HEK293T (cell line): Measurements from ENCODE around the gene ATG9B.

Experiments used
- CTCF ChIA-PET: fragments of 350-600 bp; formaldehyde crosslinking; extraction: SDS; loops from one replicate; lab custom pipeline; 2021; ENCODE audit warnings: antibody characterized with exemption, inconsistent platforms; lab: Yijun Ruan, JAX
- POLR2A ChIA-PET: fragments of 350-600 bp; formaldehyde crosslinking; extraction: SDS; loops from one replicate; lab custom pipeline; 2020; ENCODE audit warnings: antibody characterized with exemption, inconsistent platforms; lab: Yijun Ruan, JAX
- DNase-seq: peaks from one replicate; pipeline ENCODE4 v3.0.0; 2012; ENCODE audit warnings: mixed read lengths; ENCODE audit errors: extremely low spot score
- ARNT ChIP-seq: fragments of 450-650 bp; IDR thresholded peaks from 2 replicates; pipeline ENCODE4 v1.6.1; 2017; ENCODE audit warnings: mild to moderate bottlenecking
- BHLHE40 ChIP-seq: fragments of 450-650 bp; IDR thresholded peaks from 2 replicates; pipeline ENCODE4 v1.6.1; 2016; ENCODE audit warnings: mild to moderate bottlenecking, moderate library complexity, borderline replicate concordance
- CTBP1 ChIP-seq: fragments of 450-650 bp; IDR thresholded peaks from 2 replicates; pipeline ENCODE4 v1.6.1; 2016; ENCODE audit warnings: borderline replicate concordance
- ELF4 ChIP-seq: fragments of 450-650 bp; IDR thresholded peaks from 2 replicates; pipeline ENCODE4 v1.6.1; 2017; ENCODE audit warnings: antibody characterized with exemption
- FOXA1 ChIP-seq: fragments of 450-650 bp; IDR thresholded peaks from 2 replicates; pipeline ENCODE4 v1.6.1; 2016; ENCODE audit warnings: mild to moderate bottlenecking
- FOXK2 ChIP-seq: fragments of 450-650 bp; IDR thresholded peaks from 2 replicates; pipeline ENCODE4 v1.6.1; 2016; ENCODE audit warnings: mild to moderate bottlenecking
- FOXM1 ChIP-seq: fragments of 450-650 bp; IDR thresholded peaks from 2 replicates; pipeline ENCODE4 v1.6.1; 2017; ENCODE audit warnings: mild to moderate bottlenecking, borderline replicate concordance
- HDGF ChIP-seq: fragments of 450-650 bp; IDR thresholded peaks from 2 replicates; pipeline ENCODE4 v1.6.1; 2017; ENCODE audit warnings: antibody characterized with exemption, borderline replicate concordance
- L3MBTL2 ChIP-seq: fragments of 450-650 bp; conservative IDR thresholded peaks from 2 replicates; pipeline ENCODE4 v1.6.1; 2016; ENCODE audit warnings: mild to moderate bottlenecking
- LEF1 ChIP-seq: fragments of 450-650 bp; IDR thresholded peaks from 2 replicates; pipeline ENCODE4 v1.6.1; 2017; ENCODE audit warnings: mild to moderate bottlenecking, borderline replicate concordance
- NFRKB ChIP-seq: fragments of 450-650 bp; IDR thresholded peaks from 2 replicates; pipeline ENCODE4 v1.6.1; 2016; ENCODE audit warnings: mild to moderate bottlenecking, moderate library complexity
- SP1 ChIP-seq: fragments of 450-650 bp; IDR thresholded peaks from 2 replicates; pipeline ENCODE4 v1.6.1; 2017
- SUZ12 ChIP-seq: fragments of 450-650 bp; IDR thresholded peaks from 2 replicates; pipeline ENCODE4 v1.6.1; 2016; ENCODE audit warnings: mild to moderate bottlenecking
- TARDBP ChIP-seq: fragments of 450-650 bp; IDR thresholded peaks from 2 replicates; pipeline ENCODE4 v1.6.1; 2016
- ZNF384 ChIP-seq: fragments of 450-650 bp; IDR thresholded peaks from 2 replicates; pipeline ENCODE4 v1.6.1; 2016
- TF ChIP-seq, protein P1 (sequence below): fragments of 450-650 bp; IDR thresholded peaks from 2 replicates; pipeline ENCODE4 v1.6.1; 2016

ATG9B gene

DNA sequence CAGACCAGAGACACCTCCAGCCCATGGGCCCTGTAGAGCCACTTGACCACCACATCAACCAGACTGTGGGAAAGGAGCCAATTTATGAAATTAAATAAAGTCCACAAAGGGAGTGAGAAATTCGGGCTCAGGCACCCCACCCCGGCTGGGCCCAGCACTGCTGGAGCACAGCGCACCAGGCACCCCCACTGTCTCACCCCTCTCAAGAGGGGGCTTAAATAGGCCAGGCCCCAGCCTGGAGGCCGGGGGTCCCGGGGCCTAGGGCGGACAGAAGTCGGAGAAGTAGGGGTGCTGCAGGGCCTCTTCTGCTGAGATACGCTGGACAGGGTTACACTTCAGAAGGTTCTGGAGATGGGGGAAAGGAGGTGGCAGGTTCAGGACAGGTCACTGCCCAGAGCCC lies 29.5 kb upstream of the ATG9B start:
- ChIA-PET POLR2A (interaction anchor here (1.2 kb wide), 1 partner anchor 27 kb away, joined by 5 read pairs; the partner anchor contains the start of gene FASTK), CTCF (no interaction called here)
- no peak for DNase-seq
- TF ChIP-seq TARDBP, result no peak
- TF ChIP-seq NFRKB, result no peak
- TF ChIP-seq, protein P1, sequence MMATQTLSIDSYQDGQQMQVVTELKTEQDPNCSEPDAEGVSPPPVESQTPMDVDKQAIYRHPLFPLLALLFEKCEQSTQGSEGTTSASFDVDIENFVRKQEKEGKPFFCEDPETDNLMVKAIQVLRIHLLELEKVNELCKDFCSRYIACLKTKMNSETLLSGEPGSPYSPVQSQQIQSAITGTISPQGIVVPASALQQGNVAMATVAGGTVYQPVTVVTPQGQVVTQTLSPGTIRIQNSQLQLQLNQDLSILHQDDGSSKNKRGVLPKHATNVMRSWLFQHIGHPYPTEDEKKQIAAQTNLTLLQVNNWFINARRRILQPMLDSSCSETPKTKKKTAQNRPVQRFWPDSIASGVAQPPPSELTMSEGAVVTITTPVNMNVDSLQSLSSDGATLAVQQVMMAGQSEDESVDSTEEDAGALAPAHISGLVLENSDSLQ, result no peak

DNA sequence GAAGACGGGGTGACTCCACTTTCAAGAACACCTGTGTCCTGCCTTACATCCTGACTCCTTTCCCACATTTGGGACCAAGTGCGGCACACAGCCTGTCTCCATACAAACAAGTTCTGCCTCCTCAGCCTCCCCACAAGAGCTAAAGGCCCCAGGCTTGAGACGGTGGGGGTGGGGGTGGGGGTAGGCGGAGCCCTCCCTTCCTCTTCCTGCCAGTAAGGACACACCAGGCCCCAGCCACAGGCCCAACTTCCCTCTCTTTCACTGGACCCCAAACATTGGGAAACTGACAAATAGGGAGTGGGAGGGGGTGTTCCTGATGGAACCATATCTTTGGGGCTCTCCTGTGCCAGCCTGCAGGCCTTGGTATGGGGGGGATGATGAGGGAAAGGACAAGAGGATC lies 28.8 kb upstream of the ATG9B start:
- no peak for TF ChIP-seq ARNT
- TF ChIP-seq L3MBTL2, result no peak
- TF ChIP-seq SUZ12, result no peak
- TF ChIP-seq SP1, result no peak
- no peak for TF ChIP-seq HDGF
- TF ChIP-seq FOXK2, result no peak
- no peak for TF ChIP-seq CTBP1
- TF ChIP-seq FOXM1, result no peak
- TF ChIP-seq ELF4, result no peak
- TF ChIP-seq FOXA1, result no peak
- no peak for TF ChIP-seq LEF1
- TF ChIP-seq TARDBP, result no peak
- no peak for TF ChIP-seq NFRKB
- TF ChIP-seq, protein P1, result no peak
- no peak for TF ChIP-seq ZNF384
- TF ChIP-seq BHLHE40, result no peak
- ChIA-PET CTCF (no interaction called here), POLR2A (interaction anchor here (1.4 kb wide), 1 partner anchor 28 kb away, joined by 5 read pairs; the partner anchor contains the start of gene FASTK)
- no peak for DNase-seq

DNA sequence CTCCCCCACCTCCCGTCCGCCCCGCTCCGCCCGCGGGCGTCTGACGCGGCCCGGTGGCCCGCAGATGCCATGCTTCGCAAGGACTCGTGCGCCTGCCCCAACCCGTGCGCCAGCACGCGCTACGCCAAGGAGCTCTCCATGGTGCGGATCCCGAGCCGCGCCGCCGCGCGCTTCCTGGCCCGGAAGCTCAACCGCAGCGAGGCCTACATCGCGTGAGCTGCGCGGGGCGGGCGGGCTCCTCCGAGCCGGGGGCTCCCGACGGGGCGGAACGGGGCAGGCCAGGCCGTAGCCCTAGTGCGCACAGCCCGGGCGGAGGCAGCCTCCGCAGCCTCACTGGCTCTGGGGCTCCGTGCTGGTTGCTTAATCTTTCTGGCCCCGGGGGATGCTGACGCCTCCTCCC lies 26.8 kb upstream of the ATG9B start:
- ChIA-PET CTCF (no interaction called here), POLR2A (interaction anchor here (1.0 kb wide), 2 partner anchors 8 to 23 kb away, joined by 3 to 4 read pairs; partner anchors contain the start of genes ABCB8 and SLC4A2)
- TF ChIP-seq SP1 (no peak), SUZ12 (no peak), NFRKB (no peak), CTBP1 (no peak)
- DNase-seq, result no peak

DNA sequence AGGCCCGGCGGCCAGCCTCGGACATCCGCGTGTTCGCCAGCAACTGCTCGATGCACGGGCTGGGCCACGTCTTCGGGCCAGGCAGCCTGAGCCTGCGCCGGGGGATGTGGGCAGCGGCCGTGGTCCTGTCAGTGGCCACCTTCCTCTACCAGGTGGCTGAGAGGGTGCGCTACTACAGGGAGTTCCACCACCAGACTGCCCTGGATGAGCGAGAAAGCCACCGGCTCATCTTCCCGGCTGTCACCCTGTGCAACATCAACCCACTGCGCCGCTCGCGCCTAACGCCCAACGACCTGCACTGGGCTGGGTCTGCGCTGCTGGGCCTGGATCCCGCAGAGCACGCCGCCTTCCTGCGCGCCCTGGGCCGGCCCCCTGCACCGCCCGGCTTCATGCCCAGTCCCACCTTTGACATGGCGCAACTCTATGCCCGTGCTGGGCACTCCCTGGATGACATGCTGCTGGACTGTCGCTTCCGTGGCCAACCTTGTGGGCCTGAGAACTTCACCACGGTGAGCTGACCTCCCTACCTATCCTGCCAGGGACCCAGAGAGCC lies 24.7 kb upstream of the ATG9B start:
- POLR2A ChIA-PET, result no interaction called here
- TF ChIP-seq HDGF, result no peak
- no peak for TF ChIP-seq CTBP1
- no peak for TF ChIP-seq FOXM1
- TF ChIP-seq ELF4, result no peak
- TF ChIP-seq LEF1, result no peak
- TF ChIP-seq L3MBTL2, result no peak
- TF ChIP-seq SUZ12, result no peak
- TF ChIP-seq BHLHE40, result no peak
- no peak for TF ChIP-seq ARNT
- TF ChIP-seq FOXK2, result no peak
- TF ChIP-seq NFRKB, result no peak
- TF ChIP-seq TARDBP, result no peak
- no peak for TF ChIP-seq ZNF384
- no peak for DNase-seq
- CTCF ChIA-PET, result interaction anchor here (0.6 kb wide), 1 partner anchor 456 kb away, joined by 4 read pairs; no protein-coding TSS in a partner anchor

DNA sequence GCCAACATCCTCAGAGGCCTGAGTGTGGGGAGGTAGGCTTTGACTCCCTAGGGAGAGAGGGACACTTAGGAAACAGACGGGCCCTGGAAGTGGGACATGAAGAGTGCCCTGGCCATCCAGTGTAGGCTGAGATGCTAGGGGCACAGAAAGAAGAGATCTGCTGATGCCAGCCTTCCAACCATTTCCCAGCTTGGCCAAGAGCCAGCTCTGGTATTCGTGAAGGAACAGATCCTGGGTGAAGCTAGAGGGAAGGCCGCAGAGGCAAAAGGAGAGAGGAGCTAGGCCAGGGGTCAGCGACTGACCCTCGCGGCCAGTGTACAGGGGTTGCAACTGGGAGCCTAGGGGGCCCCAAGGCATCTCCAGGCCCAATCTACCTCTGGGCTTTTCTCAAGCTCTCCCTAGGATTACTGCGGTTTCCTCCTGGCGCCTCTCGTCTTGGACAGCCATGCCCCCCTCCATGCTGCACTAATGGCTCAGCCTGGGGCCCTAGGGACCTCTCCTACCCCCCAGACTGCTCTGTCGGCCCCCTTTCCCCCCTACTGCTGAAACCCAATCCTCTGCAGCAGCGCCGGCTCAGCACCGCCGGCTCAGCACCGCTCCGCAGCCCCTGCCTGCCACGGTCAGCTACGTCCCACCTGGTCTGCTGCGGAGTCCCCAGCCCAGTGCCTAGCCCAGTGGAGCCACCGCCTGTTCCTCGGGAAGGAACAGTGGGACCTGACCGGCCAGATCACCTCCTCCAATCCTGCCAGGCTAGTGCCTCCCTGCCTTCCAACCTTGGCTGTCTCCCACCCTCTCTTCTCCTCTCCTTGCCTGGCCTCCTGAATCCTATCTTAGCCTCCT lies 23.9 kb upstream of the ATG9B start, which contains the start of gene ASIC3:
ASIC3 (plus strand) TSS at position 556 of the 840 bp plus-strand sequence. CDS start 355 bp downstream, outside the sequence.
- TF ChIP-seq LEF1 (no peak), SP1 (no peak), ARNT (no peak), SUZ12 (no peak), CTBP1 (no peak), L3MBTL2 (no peak), HDGF (no peak), BHLHE40 (no peak), ELF4 (no peak), FOXM1 (no peak), FOXA1 (no peak), FOXK2 (no peak), ZNF384 (no peak), TARDBP (no peak)
- TF ChIP-seq, protein P1, result no peak
- no peak for DNase-seq
- ChIA-PET CTCF (interaction anchor here (0.6 to 1.6 kb wide), 2 partner anchors 19 to 457 kb away, joined by 3 to 4 read pairs; no protein-coding TSS in a partner anchor), POLR2A (no interaction called here)
